ENCODE measurements around the gene MYO10.
A peak's percentile ranks its signal among the peaks of the same experiment; 100 is the strongest.

The MYO10 gene

DNA sequence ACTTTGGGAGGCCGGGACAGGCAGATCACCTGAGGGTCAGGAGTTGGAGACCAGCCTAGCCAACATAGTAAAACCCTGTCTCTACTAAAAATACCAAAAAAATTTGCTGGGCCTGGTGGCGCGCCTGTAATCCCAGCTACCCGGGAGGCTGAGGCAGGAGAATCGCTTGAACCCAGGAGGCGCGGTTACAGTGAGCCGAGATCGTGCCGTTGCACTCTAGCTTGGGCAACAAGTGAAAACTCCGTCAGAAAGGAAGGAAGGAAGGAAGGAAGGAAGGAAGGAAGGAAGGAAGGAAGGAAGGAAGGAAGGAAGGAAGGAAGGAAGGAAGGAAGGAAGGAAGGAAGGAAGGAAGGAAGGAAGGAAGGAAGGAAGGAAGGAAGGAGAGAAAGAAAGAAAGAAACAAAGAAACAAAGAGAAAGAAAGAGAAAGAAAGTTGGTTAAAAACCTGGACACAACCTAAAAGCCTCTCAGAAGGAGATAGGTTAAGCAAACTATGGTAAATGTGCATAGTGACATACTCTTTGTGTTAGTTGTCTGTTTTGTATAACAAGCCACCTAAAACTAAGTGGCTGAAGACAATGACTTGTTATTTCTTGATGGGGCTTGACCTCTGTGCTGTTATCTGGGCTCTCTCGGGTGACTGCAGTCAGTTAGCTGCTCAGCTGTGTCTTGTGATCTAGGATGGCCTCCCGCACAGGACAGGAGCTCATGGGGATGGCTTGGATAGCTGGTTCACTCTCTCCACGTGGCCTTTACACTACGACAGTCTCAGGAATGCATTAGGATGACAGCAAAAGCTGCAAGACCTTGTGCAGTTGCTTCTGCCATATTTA lies 8.0 kb upstream of the MYO10 start:
- DNase-seq (ENCODE audit: low read depth in 2 of 2), result no peak

DNA sequence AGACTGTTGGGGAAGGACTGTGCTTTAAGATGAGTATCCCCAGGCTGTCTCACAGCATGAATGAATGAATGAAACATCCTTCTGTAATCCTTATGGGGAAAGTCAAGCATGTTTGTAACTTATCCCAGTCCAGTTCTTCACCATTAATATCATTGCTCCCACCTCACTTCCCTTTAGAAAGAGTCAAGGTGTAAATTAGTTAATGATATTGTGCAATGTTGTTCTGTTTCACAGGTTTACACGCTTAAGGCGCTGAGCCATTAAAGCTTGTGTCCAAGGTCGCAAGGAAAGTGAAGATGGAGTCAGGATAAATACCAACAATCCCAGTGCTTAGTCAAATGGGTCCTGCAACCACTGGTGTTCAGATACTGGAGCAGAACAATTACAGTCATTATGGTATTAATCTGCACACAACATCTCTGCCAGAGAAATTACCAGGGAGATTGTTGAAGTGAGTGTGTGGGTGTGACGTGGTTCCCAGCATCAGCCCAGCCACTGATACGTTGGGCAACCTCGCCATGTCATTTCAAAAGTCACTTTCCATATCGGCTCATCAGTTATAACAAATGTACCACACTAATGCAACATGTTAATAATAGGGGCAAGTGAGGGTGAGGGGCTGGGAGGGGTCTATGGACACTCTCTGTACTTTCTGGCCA lies 1.5 kb upstream of the MYO10 start:
- no peak for DNase-seq (ENCODE audit: low read depth in 2 of 2)

DNA sequence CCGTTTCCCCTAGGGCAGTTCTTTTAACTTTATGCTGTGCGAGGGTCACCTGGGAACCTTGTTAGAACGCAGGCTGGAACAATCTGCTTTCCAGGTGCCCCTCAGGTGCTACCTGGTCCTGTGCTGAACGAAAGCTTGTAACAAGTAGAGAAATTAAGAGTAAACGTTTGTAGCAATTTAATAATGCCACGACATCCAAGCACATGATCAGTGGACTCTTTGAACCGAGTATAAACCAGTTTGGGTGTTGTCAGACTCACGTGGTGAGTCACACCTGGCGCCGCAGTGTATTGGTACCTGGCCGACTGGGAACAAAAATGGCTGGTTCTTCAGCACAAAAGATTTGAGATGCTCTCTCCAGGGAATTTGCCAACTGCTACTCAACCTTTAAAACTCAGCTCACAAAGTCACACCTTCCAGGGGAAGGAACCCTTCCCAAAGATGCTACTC lies 926 bp upstream of the MYO10 start:
- no peak for DNase-seq (ENCODE audit: low read depth in 2 of 2)

DNA sequence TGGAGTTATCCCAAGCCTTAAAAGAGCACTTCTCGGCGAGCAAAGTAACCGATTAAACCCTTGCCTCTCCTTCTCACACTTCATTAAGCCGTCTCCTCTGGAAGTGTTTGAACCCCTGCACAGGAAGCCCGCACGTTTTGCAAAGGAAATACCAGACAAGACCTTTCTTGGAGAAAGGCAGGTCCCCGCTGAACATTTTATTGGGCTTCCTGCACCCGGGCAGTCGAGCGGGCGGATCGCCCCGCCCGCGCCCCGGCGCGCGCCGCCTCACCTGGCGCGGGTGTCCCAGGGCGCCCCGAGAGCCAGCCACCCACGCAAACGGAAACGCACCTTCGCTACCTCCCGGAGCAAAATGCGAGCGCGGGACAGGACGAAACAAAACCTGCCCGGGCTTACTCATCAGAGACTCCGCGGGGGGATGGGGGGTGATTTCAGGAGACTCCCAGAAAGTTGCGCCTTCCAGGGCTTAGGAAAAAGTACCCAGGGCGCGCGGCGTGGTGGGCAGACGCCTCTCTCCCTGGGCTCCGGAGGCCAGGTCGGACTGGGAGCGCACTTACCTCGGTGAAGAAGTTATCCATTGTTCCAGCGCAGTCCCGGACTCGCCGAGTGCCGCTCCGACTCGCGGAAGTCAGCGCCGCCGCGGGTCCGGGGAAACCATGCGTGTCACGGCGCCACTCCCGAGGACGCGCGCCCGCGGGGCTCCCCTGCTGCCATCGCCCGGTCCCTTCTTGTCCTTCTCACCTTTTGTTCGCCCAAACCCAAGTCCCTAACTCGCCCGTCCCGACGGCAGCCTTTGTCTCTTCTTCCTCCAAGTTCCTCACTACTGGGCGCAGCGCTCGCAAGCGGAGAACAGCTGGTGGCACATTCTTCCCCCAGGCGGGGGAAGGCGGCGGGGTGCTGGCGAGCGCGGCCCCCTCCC lies 598 bp downstream of the MYO10 start:
- DNase-seq (ENCODE audit: low read depth in 2 of 2), result peak; percentile 9 to 25

DNA sequence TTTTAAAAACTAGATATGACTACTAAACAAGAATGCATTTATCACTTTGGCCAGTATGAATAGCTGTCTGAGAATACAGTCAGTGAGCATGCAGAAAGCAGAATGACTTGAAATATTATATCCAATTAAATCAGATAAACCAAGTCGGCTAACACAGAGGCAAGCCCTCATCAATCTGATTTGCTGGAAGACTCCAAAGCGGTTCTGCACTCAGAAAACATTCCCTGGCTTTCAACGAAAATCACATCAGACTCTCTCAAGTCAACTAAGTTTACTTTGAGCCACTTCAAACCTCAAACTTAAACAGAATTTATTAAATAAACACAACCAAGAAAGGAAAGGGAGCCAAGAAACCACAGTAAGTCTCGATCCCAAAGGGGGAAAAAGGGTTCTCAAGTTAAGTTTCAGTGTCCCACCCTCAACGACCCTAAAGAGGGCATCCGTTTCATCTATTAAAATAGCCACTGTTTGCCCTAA lies 1.4 kb downstream of the MYO10 start:
- no peak for DNase-seq (ENCODE audit: low read depth in 2 of 2)

DNA sequence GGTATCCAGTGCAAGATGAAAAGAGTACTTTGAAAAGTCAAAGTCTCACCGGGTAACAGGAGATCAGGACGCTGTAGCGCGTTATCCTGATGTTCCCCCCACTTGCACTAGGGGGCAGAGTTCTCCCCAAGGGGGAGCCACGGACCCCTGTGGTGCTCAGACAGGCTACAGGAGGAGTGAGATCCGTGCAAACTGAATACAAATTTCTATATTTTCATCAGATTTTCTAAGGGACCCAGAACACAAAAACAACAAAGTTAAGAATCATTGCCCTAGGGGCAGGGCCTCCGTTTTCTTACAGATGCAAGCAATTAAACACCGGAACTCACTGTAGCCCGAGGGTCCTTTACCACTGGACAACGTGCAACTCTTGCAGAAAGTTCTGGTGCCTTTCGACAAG lies 2.0 kb downstream of the MYO10 start:
- peak in 1 of 2 experiments; percentile 28 for DNase-seq (ENCODE audit: low read depth in 2 of 2)

DNA sequence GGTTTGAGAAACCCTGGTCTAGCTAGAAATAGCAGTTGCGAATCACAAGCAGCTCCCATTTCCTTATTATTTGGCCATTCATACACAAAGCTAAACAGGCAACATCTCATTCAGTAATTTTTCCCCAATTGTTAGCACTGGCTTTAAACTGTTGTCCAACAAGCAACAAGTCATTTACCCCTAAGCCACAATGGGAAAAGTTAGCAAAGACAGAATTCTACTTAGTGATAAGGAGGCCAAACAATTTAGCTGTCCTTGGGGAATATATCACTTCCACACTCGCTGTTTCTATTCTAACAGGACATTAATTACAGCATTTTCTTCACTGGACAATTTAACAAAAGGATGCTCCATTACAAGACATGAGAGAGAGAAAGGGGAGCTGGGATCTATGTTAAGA lies 2.8 kb downstream of the MYO10 start:
- no peak for DNase-seq (ENCODE audit: low read depth in 2 of 2)

DNA sequence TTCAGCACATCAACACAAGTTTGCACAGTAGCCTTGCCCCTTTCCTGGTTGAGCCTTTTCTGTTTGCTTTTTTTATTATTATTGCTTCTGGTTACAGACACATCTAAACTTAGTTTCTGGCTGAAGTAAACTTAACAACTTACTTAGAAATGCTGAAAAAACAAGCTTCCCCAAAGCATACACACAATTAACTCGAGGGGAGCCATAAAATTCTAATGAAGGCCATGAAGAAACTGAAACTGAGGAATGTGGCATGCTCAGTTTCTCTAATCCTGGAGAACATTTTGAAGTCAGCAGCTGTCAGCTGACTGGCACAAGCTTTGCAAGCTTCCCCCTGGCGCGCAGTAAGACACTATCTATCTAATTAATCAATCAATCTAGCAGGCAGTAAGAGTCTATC lies 3.7 kb downstream of the MYO10 start:
- no peak for DNase-seq (ENCODE audit: low read depth in 2 of 2)

DNA sequence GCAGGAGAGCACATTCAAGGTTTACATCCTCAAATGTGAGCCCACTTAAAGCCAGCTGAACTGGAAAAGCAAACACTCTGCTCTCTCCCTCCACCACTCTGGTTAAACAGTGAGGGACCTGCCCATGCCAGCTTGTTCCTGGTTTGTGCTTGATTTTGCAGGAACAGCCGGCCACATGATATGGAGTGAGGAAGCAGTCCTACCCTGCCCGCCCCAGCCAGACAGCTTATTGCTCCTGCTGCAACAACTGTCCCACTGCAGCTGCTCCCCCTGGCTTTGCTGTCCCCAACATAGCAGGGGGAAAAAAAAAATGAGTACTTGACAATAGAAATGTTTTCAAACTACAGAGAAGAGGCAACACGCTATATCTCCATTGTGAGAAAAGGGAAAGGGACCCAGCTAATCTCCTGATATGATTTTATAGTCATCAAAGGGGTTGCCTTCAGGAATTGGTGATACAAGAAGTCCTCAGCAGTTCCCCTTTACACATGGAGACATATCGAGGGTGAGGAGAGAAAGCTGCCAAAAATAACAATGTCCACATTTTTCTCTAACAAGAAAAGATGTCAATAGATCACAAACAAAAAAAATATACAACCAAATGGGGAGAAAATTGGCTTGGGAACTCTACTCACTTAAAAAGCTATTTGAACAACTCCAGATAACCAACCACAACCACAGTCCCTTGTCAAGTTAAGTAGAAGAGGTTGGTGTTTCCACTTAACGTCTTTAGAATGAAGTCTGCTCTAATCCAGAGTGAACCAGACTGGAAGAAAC lies 4.6 kb downstream of the MYO10 start:
- DNase-seq (ENCODE audit: low read depth in 2 of 2), result no peak

DNA sequence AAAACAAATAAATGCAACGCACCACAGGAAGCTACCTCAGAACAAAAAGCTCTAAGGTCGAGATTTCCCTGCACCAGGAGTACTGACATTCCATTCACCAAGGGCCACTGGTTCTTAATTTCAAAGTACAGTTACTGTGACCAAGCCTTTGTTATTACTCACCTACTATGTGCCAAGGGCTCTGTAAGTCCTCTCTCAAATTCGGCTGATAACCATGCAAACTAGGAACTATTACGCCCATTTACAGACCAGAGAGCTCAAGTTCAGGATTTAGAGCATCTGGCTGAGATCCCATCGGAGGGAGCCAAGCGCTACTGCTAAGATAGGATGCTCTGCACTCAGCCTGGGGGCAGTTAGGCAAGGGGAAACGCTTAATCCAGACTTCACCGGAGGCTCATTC lies 5.6 kb downstream of the MYO10 start:
- no peak for DNase-seq (ENCODE audit: low read depth in 2 of 2)

DNA sequence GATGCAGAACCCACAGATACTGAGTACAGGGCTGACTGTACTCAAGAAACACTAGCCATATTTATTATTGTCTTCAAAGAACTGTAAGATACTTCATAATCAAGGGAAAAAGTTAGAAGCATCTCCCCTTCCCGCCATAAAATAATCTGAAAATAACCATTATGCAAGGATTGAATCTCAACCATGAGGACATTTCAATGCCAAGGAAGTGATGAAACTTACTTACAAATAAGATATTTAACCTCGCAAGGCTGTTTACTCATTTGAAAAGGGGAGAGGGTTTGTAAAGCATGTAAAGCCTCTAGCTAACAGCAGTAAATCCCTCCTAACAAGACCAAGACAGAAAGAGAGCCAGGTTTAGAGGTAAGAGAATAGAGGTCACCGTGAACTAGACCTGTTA lies 6.3 kb downstream of the MYO10 start:
- no peak for DNase-seq (ENCODE audit: low read depth in 2 of 2)

DNA sequence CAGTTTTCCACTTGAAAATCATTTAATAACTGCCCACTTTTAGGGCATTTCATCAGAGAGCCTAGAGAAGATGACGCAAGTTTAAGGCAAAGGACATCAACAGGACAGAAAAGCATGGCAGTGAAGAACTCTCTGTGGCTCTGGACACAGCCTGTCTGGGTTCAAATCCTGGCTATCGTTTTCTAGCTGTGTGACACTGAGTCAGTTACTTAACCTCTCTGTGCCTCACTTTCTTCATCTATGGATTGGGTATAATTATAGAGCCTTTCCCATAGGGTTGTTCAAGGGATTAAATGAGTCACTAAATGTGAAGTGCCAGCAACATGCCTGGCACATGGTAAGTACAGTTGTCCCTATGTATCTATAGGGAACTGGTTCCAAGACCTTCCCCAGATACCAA lies 6.7 kb downstream of the MYO10 start:
- no peak for DNase-seq (ENCODE audit: low read depth in 2 of 2)

DNA sequence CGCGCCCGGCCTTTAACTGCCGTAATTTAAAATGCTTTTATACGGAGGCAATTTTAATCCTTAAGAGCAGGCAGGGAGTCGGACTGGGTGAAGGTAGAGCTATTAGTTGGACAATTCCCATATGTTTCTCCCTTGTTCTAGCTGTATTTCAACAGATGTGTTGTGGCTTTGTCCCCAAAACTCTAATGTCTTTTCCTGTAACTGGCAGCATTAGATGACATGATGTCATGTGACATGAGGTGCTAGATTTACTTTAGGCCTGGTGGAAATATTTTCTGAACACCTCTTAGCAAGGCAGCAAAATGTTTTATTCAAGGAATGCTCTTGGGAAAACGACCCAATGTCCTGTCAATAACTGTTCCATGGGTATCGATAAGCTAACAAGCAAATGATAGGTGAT lies 8.5 kb downstream of the MYO10 start:
- DNase-seq (ENCODE audit: low read depth in 2 of 2), result no peak

DNA sequence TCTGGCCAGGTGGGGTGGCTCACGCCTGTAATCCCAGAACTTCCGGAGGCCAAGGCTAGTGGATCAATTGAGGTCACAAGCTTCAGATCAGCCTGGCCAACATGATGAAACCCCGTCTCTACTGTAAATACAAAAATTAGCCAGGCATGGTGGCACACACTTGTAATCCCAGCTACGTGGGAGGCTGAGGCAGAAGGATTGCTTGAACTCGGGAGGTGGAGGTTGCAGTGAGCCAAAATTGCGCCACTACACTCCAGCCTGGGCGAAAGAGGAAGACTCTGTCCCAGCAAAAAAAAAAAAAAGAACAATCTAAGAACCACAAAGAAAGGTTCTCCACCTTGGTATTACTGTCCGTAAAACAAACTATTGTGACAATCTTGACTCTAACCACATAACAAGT lies 9.7 kb downstream of the MYO10 start:
- no peak for DNase-seq (ENCODE audit: low read depth in 2 of 2)

DNA sequence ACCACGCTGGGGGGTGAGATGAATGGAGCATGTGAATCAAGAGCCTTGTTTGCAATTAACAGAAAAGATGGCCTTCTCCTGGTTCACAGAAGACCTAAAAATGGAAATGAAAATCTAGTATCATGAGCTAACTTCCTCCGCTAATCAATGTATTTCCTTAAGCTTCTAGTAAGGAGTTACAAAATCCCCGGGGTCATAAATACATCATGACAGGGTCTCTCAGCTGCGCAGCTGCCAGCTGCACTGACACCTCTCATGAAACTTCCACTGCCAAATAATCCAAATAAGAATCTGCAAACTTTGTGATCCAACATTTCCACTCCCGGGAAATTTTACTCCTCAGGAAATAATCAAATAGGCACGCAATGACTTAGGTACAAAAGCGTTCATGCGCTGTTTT lies 11.9 kb downstream of the MYO10 start:
- DNase-seq (ENCODE audit: low read depth in 2 of 2), result no peak

DNA sequence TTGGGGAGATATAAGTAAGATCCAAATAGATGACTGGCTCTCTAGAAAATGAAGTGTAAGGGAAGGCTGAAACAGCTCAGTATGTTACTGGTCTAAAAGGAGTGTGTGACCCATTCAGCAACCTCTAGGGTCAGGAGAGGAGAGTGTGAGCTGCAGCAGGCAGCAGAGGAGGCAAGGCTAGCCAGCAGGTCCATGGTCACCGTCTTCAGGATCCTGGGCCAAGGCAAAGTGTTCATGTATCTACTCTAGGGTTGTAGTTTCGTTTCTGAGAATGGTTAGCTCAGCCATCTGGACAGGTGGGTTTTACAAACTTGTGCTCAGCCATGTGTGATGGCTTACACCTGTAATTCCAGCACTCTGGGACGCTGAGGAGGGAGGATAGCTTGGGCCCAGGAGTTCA lies 13.7 kb downstream of the MYO10 start:
- DNase-seq (ENCODE audit: low read depth in 2 of 2), result no peak

DNA sequence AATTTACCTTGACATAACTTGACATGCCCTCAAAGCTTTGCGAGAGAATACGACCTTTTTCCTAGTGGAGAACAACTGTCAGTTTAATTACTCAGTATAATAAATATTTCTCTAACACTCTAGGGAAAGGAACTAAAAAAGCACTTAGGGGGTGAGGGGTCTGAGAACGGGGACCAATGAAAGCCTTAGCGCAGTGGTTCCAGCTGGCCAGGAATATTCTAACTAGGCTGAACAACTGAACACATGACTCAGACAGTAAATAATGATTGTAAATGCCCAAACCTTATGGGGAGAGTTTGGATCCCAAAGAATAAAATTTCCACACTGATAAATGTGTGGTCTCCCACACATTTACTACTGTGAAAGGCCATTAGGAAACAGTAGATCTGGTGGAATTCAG lies 14.9 kb downstream of the MYO10 start:
- no peak for DNase-seq (ENCODE audit: low read depth in 2 of 2)

DNA sequence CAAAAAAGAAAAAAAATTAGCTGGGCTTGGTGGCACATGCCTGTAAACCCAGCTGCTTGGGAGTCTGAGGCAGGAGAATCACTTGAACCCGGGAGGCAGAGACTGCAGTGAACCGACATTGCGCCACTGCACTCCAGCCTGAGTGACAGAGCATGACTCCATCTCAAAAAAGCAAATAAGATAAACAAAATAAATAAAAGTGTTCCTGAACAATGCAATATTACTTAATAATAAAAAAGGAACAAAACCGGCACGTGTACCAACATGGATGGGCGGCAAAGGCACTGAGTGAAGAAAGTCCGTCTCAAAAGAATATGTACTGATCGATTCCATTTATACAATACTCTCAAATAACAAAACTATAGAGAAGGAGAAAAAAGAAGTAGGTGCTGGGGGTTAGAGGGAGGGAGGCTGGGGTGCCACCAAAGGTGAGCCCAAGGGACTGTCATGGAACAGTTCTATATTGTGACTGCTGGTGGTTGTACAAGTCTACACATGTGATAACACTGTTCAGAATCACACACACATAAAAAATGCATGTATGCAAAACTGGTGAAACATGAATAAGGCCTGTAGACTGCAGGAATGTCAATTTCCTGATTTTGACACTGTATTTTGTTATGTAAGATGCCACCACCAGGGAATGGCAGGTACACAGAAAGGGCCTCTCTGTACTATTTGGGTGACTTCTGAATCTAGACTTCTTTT lies 15.8 kb downstream of the MYO10 start:
- DNase-seq (ENCODE audit: low read depth in 2 of 2), result no peak

DNA sequence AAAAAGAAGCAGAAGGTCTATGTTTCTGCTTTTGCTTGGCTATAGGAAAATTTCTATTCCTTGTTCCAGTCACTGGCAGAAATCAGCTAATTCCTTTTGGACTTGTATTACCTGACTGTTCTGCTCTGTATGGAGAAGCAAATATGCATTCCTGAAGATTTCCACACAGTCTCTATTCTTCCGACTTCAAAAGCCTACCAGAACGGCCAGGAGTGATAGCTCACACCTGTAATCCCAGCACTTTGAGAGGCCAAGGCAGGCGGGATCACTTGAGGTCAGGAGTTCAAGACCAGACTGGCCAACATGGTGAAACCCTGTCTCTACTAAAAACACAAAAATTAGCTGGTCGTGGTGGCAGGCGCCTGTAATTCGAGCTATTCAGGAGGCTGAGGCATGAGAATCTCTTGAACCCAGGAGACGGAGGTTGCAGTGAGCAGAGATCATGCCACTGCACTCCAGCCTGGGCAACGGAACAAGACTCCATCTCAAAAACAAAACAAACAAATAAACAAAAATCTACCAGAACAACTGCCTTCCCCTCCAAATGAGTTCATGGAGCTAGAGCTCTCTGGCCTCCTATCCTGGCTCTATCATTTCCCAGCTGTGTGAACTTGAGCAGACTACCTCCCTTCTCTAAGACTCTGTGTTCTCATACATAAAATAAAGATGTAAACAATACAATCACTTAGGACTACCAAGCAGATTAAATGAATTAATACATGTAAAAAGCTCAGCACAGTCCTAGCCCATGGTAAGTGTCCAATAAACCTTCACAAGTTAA lies 17.0 kb downstream of the MYO10 start:
- no peak for DNase-seq (ENCODE audit: low read depth in 2 of 2)

DNA sequence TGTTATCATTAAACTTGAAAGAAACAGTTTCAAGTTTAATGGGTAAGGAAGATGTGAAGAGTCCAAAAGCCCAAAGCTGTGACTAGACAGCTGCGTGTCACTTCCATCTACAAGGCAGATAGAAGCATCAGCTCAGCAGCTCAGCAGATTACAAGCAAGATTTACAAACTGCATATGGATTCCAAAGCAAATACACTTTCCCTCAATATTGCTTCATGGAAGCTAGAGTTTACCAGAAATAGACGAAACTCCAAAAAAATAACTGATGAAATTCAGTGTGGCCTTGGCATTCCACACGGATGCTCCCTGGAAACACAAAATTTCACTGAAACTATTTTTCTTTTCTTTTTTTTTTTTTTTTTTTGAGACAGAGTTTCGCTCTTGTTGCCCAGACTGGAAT lies 17.9 kb downstream of the MYO10 start:
- DNase-seq (ENCODE audit: low read depth in 2 of 2), result no peak
